H1 (cell line): ENCODE measurements around the gene ABCD2. TPM values are rescaled to one million over a fixed set of nuclear protein-coding genes. Genes with fewer than 3 reads are reported as not detected.

Experiments
- CTCF ChIA-PET: fragments of 300-600 bp; sonication (Branson Sonifier 250); formaldehyde crosslinking; loops from one replicate; lab custom pipeline; 2021; ENCODE audit not compliant: partially characterized antibody; lab: Charles Lee
- POLR2A ChIA-PET: fragments of 300-600 bp; sonication (Branson Sonifier 250); formaldehyde crosslinking; loops from one replicate; lab custom pipeline; 2021; ENCODE audit warnings: inconsistent platforms; ENCODE audit not compliant: partially characterized antibody; lab: Charles Lee
- DNase-seq, 2 experiments: peaks; one replicate each; pipeline versions ENCODE4 v3.0.0 to v3.0.0-alpha.2; 2010 to 2022; ENCODE audit warnings: low spot score in 2 of 2, low read depth in 1 of 2, mixed read lengths in 1 of 2
- FAIRE-seq: peaks from 2 replicates; lab custom pipeline; 2011; peaks lifted over from hg19 to GRCh38; lab: Jason Lieb, UNC
- H2AFZ ChIP-seq: 2 replicates; pipeline ENCODE4 v1.8.1; 2012; ENCODE audit warnings: low read length, inconsistent platforms
- H2AK5ac ChIP-seq: 2 replicates; pipeline ENCODE4 v1.6.1; 2013; ENCODE audit warnings: low read depth, low read length
- H2BK120ac ChIP-seq: replicated peaks from 2 replicates; pipeline ENCODE3; 2013; ENCODE audit warnings: low read depth, low read length, inconsistent platforms
- H2BK12ac ChIP-seq: 2 replicates; pipeline ENCODE4 v1.6.1; 2013; ENCODE audit warnings: low read depth, low read length
- H2BK15ac ChIP-seq: 2 replicates; pipeline ENCODE4 v1.6.1; 2013; ENCODE audit warnings: low read length
- H2BK20ac ChIP-seq: 2 replicates; pipeline ENCODE4 v1.6.1; 2013; ENCODE audit warnings: low read length
- H2BK5ac ChIP-seq: 2 replicates; pipeline ENCODE4 v1.6.1; 2013; ENCODE audit warnings: low read depth, low read length
- H3K14ac ChIP-seq: 2 replicates; pipeline ENCODE4 v1.6.1; 2013; ENCODE audit warnings: inconsistent platforms; ENCODE audit not compliant: insufficient read length
- H3K18ac ChIP-seq: 2 replicates; pipeline ENCODE4 v1.6.1; 2013; ENCODE audit warnings: low read length; ENCODE audit errors: extremely low read depth
- H3K23ac ChIP-seq: 2 replicates; pipeline ENCODE4 v1.6.1; 2013; ENCODE audit warnings: inconsistent platforms; ENCODE audit not compliant: insufficient read length
- H3K23me2 ChIP-seq: 2 replicates; pipeline ENCODE4 v1.6.1; 2013; ENCODE audit warnings: low read depth, low read length
- H3K27ac ChIP-seq: 2 replicates; pipeline ENCODE4 v1.6.1; 2011; ENCODE audit warnings: low read depth, low read length, inconsistent platforms
- H3K27me3 ChIP-seq, 4 experiments: replicated peaks in 1 of 4; 1 replicate in 1 of 4; 2 replicates in 3 of 4; pipeline versions ENCODE4 v1.6.1 to v1.8.1; 2011 to 2013; ENCODE audit warnings: low read length in 3 of 4, mild to moderate bottlenecking in 3 of 4, inconsistent platforms in 2 of 4, mixed read lengths in 2 of 4, moderate library complexity in 1 of 4; ENCODE audit not compliant: control insufficient read depth in 3 of 4, insufficient read depth in 3 of 4; ENCODE audit errors: extremely low read depth in 1 of 4
- H3K36me3 ChIP-seq, 4 experiments: 2 replicates each; pipeline versions ENCODE4 v1.6.1 to v1.8.1; 2011 to 2013; ENCODE audit warnings: mild to moderate bottlenecking in 4 of 4, low read length in 3 of 4, moderate library complexity in 2 of 4, control low read depth in 1 of 4, inconsistent platforms in 1 of 4; ENCODE audit not compliant: insufficient read depth in 4 of 4, control insufficient read depth in 2 of 4
- H3K4ac ChIP-seq: replicated peaks from 2 replicates; pipeline ENCODE3; 2013; ENCODE audit warnings: low read length, low read depth, mixed read lengths, inconsistent platforms; ENCODE audit not compliant: insufficient read length
- H3K4me1 ChIP-seq, 4 experiments: replicated peaks in 1 of 4; 1 replicate in 1 of 4; 2 replicates in 3 of 4; pipeline versions ENCODE4 v1.6.1 to v1.8.1; 2011 to 2013; ENCODE audit warnings: low read length in 3 of 4, inconsistent platforms in 2 of 4, mixed read lengths in 1 of 4; ENCODE audit not compliant: insufficient read depth in 4 of 4, control insufficient read depth in 3 of 4
- H3K4me2 ChIP-seq, 2 experiments: 2 replicates each; pipeline versions ENCODE4 v1.6.1 to v1.8.1; 2011 to 2013; ENCODE audit warnings: low read depth in 2 of 2, low read length in 2 of 2, control low read depth in 1 of 2, inconsistent platforms in 1 of 2, mild to moderate bottlenecking in 1 of 2; ENCODE audit not compliant: insufficient read depth in 1 of 2
- H3K4me3 ChIP-seq, 4 experiments: fragments of 200-600, 300-600 bp in 1 of 4; sonication (generic), shearing (Covaris generic), sonication (Bioruptor Twin) in 1 of 4; 2 replicates each; pipeline versions ENCODE4 v1.5.1 to v1.8.1; 2011 to 2016; ENCODE audit warnings: low read length in 4 of 4, low read depth in 3 of 4, control low read depth in 2 of 4, inconsistent platforms in 2 of 4, mild to moderate bottlenecking in 2 of 4, mixed read lengths in 1 of 4, moderate library complexity in 1 of 4; ENCODE audit not compliant: insufficient read depth in 2 of 4; ENCODE audit errors: extremely low read depth in 1 of 4
- H3K56ac ChIP-seq: replicated peaks from 2 replicates; pipeline ENCODE3; 2013; ENCODE audit warnings: low read depth, mild to moderate bottlenecking, mixed read lengths, low read length, inconsistent platforms; ENCODE audit not compliant: insufficient read length
- H3K79me1 ChIP-seq: 2 replicates; pipeline ENCODE4 v1.6.1; 2013; ENCODE audit warnings: low read depth, low read length, control low read depth
- H3K79me2 ChIP-seq, 2 experiments: 2 replicates each; pipeline versions ENCODE4 v1.6.1 to v1.8.1; 2012 to 2013; ENCODE audit warnings: low read length in 2 of 2, mild to moderate bottlenecking in 2 of 2, inconsistent platforms in 1 of 2; ENCODE audit not compliant: insufficient read depth in 2 of 2, control insufficient read depth in 1 of 2
- H3K9ac ChIP-seq, 4 experiments: replicated peaks in 1 of 4; 1 replicate in 1 of 4; 2 replicates in 3 of 4; pipeline versions ENCODE4 v1.6.1 to v1.8.1; 2011 to 2013; ENCODE audit warnings: low read depth in 3 of 4, low read length in 3 of 4, control low read depth in 2 of 4, mild to moderate bottlenecking in 2 of 4, moderate library complexity in 2 of 4, inconsistent platforms in 1 of 4; ENCODE audit errors: extremely low read depth in 1 of 4
- H3K9me3 ChIP-seq, 2 experiments: 2 replicates each; pipeline versions ENCODE4 v1.6.1 to v1.8.1; 2012 to 2013; ENCODE audit warnings: mild to moderate bottlenecking in 2 of 2, moderate library complexity in 2 of 2, control low read depth in 1 of 2, inconsistent platforms in 1 of 2, low read depth in 1 of 2, low read length in 1 of 2, mixed read lengths in 1 of 2; ENCODE audit not compliant: insufficient read depth in 2 of 2
- H4K20me1 ChIP-seq, 2 experiments: replicated peaks in 1 of 2; 2 replicates each; pipeline versions ENCODE3 to v1.8.1; 2011 to 2013; ENCODE audit warnings: inconsistent platforms in 2 of 2, low read length in 2 of 2, mild to moderate bottlenecking in 1 of 2; ENCODE audit not compliant: insufficient read depth in 2 of 2, control insufficient read depth in 1 of 2
- H4K5ac ChIP-seq: 2 replicates; pipeline ENCODE4 v1.6.1; 2013; ENCODE audit warnings: low read length, low read depth, mixed read lengths, inconsistent platforms; ENCODE audit not compliant: insufficient read length
- H4K8ac ChIP-seq: 2 replicates; pipeline ENCODE4 v1.8.0; 2013; ENCODE audit warnings: mild to moderate bottlenecking, moderate library complexity, low read length, inconsistent platforms; ENCODE audit not compliant: insufficient read depth; ENCODE audit errors: extremely low read depth
- H4K91ac ChIP-seq: replicated peaks from 2 replicates; pipeline ENCODE3; 2013; ENCODE audit warnings: low read length, mixed read lengths, inconsistent platforms; ENCODE audit not compliant: insufficient read length
- BCL11A ChIP-seq, 2 experiments: IDR thresholded peaks; one replicate each; pipeline ENCODE4 v1.6.1; 2011; ENCODE audit warnings: low read depth in 2 of 2, low read length in 2 of 2, mild to moderate bottlenecking in 2 of 2
- CHD1 ChIP-seq: IDR thresholded peaks from 2 replicates; pipeline ENCODE4 v1.6.1; 2012; ENCODE audit warnings: low read depth, low read length, improper control_type of control experiment
- CTCF ChIP-seq, 3 experiments: IDR thresholded peaks; 1 replicate in 2 of 3; 2 replicates in 1 of 3; pipeline versions ENCODE4 v1.5.1 to v1.6.1; 2011; ENCODE audit warnings: low read length in 3 of 3, mild to moderate bottlenecking in 3 of 3, inconsistent platforms in 2 of 3, low read depth in 1 of 3, moderate library complexity in 1 of 3; ENCODE audit not compliant: insufficient read depth in 1 of 3; ENCODE audit errors: control extremely low read depth in 1 of 3
- GABPA ChIP-seq: IDR thresholded peaks from 2 replicates; pipeline ENCODE4 v1.6.1; 2011; ENCODE audit warnings: mild to moderate bottlenecking, low read length, moderate library complexity, borderline replicate concordance; ENCODE audit not compliant: insufficient read depth
- NANOG ChIP-seq: IDR thresholded peaks from 2 replicates; pipeline ENCODE4 v1.6.1; 2011; ENCODE audit warnings: low read length, low read depth, mild to moderate bottlenecking, inconsistent platforms; ENCODE audit not compliant: insufficient read depth, poor library complexity, severe bottlenecking
- POLR2A ChIP-seq, 2 experiments: IDR thresholded peaks; 1 replicate in 1 of 2; 2 replicates in 1 of 2; pipeline ENCODE4 v1.6.1; 2011; ENCODE audit warnings: low read depth in 2 of 2, low read length in 2 of 2, mild to moderate bottlenecking in 2 of 2; ENCODE audit errors: control extremely low read depth in 1 of 2
- SIN3A ChIP-seq, 2 experiments: IDR thresholded peaks in 1 of 2; conservative IDR thresholded peaks in 1 of 2; 2 replicates each; pipeline ENCODE4 v1.6.1; 2011 to 2012; ENCODE audit warnings: low read length in 2 of 2, improper control_type of control experiment in 1 of 2, low read depth in 1 of 2, mild to moderate bottlenecking in 1 of 2
- SP1 ChIP-seq: IDR thresholded peaks from 2 replicates; pipeline ENCODE4 v1.6.1; 2011; ENCODE audit warnings: low read depth, low read length
- SP4 ChIP-seq: IDR thresholded peaks from 2 replicates; pipeline ENCODE4 v1.6.1; 2012; ENCODE audit warnings: low read length, inconsistent platforms
- SRF ChIP-seq: IDR thresholded peaks from 2 replicates; pipeline ENCODE4 v1.6.1; 2011; ENCODE audit warnings: mild to moderate bottlenecking, low read depth, low read length, moderate library complexity
- SUZ12 ChIP-seq: fragments of 200-600 bp; sonication (generic); IDR thresholded peaks from 2 replicates; pipeline ENCODE4 v1.6.1; 2012; ENCODE audit warnings: mild to moderate bottlenecking, inconsistent platforms, low read length, moderate library complexity, mixed read lengths
- TAF1 ChIP-seq: IDR thresholded peaks from 2 replicates; pipeline ENCODE4 v1.6.1; 2011; ENCODE audit warnings: mild to moderate bottlenecking, low read depth, low read length
- TEAD4 ChIP-seq: IDR thresholded peaks from 2 replicates; pipeline ENCODE4 v1.6.1; 2012; ENCODE audit warnings: low read depth, low read length, inconsistent platforms, mixed read lengths
- WGBS, 2 experiments: shearing (Covaris generic) in 1 of 2; methylation state at CpG; one replicate each; pipeline versions ENCODE4 v1.1.6 to v1.1.7; 2013 to 2015; ENCODE audit warnings: low lambda C conversion rate in 2 of 2, mixed read lengths in 2 of 2, inconsistent platforms in 1 of 2, low coverage in 1 of 2, missing lambda C conversion rate in 1 of 2; ENCODE audit not compliant: insufficient replicate concordance in 2 of 2, insufficient coverage in 1 of 2, insufficient read length in 1 of 2; ENCODE audit errors: extremely low coverage in 1 of 2, missing lambda C conversion rate in 1 of 2; 5-methylcytosine and 5-hydroxymethylcytosine counted together
- polyA plus RNA-seq, 7 experiments: library from polyadenylated mRNA; depleted of rRNA in 3 of 7; stranded (reverse) in 5 of 7; unstranded in 2 of 7; fragments of >200 nt in 5 of 7; fragments of 200-250 nt in 2 of 7; gene quantifications; 1 replicate in 5 of 7; 2 replicates in 1 of 7; 4 replicates in 1 of 7; pipeline versions ENCODE4 v1.2.1 to v1.2.3, GENCODE V29; 2011 to 2013; ENCODE audit warnings: missing spikeins in 2 of 7, mixed read lengths in 2 of 7
- total RNA-seq: library from RNA; stranded (reverse); fragmentation: NEBNext Ultra II Directional; extraction: Animal tissue kit (Norgen Biotek cat#: 25700); gene quantifications from 2 replicates; pipeline ENCODE4 v1.2.1, GENCODE V29; 2021

ABCD2 gene
- total and polyA plus RNA-seq, 2 of the 8 experiments (the other 6 are each of a cell fraction or from before 2014, with no cell fraction given): not detected

DNA sequence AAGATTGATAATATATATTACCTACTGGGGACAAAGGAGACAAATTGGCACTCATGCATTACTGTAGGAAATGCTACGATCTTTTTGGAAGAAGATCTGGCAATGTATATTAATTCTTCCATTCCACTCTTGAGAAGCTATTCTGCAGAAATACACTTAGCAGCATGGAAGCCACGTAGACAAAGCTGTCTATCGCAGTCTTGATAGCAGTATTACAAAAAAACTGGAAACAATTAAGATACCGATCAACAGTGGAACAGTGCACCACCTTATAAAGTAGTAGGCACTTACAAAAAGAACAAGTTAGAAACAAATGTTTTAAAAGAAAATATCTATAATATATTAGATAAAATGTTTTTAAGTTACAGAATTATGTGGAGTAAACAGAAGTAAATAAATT is 87.2 kb downstream of the ABCD2 start:
- Histone ChIP-seq H2BK5ac (no peak overlapping the region), H3K56ac (no peak overlapping the region), H3K79me2 (no peaks in the 10 kb centered on the region), H3K36me3 (no peaks in the 10 kb centered on the region), H3K4me1 (no peaks in the 10 kb centered on the region), H4K8ac (no peak overlapping the region), H4K91ac (no peak overlapping the region), H2BK15ac (no peak overlapping the region), H4K20me1 (no peaks in the 10 kb centered on the region), H2BK120ac (no peak overlapping the region), H3K79me1 (no peaks in the 10 kb centered on the region), H3K23me2 (no peaks in the 10 kb centered on the region), H3K23ac (no peak overlapping the region), H3K4ac (no peak overlapping the region), H2AFZ (no peak overlapping the region), H3K27me3 (no peaks in the 10 kb centered on the region), H3K18ac (no peak overlapping the region), H2BK20ac (no peak overlapping the region), H3K14ac (no peak overlapping the region), H2AK5ac (no peak overlapping the region), H2BK12ac (no peak overlapping the region), H4K5ac (no peak overlapping the region), H3K4me3 (no peak overlapping the region), H3K9ac (no peak overlapping the region), H3K27ac (no peak overlapping the region), H3K9me3 (no peaks in the 10 kb centered on the region), H3K4me2 (no peak overlapping the region)
- 90% methylated on average over 4 of the region's 4 CpGs; no CpG with 5 or more reads in 1 of the 2 experiments for WGBS, 2 experiments
- ChIA-PET CTCF (interaction anchor here (0.7 to 1.5 kb wide), 2 partner anchors 10 to 87 kb away, joined by 3 read pairs; partner anchors contain the start of gene ABCD2), POLR2A (no interaction called here)
- FAIRE-seq (no peak), DNase-seq (no peak)
- TF ChIP-seq CTCF (IDR thresholded peaks at IDR 0.05; ENCODE audit: control extremely low read depth in 1 of 3, insufficient read depth in 1 of 3, low read depth in 1 of 3, low read length in 3 of 3) (no peak), TAF1 (no peak), NANOG (no peak), POLR2A (IDR thresholded peaks at IDR 0.05; ENCODE audit: control extremely low read depth in 1 of 2, low read depth in 2 of 2, low read length in 2 of 2) (no peak), SRF (no peak), TEAD4 (no peak), SP4 (no peak), CHD1 (no peak), GABPA (no peak), SIN3A (conservative IDR thresholded peaks at IDR 0.05 in 1 of 2, IDR thresholded peaks at IDR 0.05 in 1 of 2; ENCODE audit: low read depth in 1 of 2, low read length in 2 of 2) (no peak), SUZ12 (no peak), BCL11A (IDR thresholded peaks at IDR 0.05; ENCODE audit: low read depth in 2 of 2, low read length in 2 of 2) (no peak), SP1 (no peak)
